ENCODE measurements around the gene CDC7.

CDC7 gene

GRCh38 chr1:91549041-91549735 lies 48.5 kb downstream of the CDC7 start:
- DNase-seq (ENCODE audit: low read depth): no peak

DNA sequence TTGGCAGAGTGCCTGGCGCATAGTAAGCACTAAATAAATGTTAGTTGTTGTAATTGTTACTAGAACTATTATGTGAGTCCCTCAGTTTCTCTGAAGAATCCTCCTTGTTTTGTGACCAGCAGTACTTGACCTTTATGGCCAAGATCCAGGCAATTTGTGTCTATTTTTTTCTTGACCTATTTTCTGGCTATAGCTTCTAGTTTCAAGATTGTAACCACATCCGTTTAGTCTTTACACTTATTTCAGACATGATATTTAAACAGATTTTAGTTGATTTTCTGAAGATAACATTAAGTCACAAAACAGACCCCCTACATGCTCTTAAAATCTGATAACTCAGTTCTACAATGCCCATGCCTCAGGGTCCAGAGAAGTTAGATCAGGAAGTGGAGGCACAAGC lies 50.3 kb downstream of the CDC7 start:
- DNase-seq (ENCODE audit: low read depth): no peak

DNA sequence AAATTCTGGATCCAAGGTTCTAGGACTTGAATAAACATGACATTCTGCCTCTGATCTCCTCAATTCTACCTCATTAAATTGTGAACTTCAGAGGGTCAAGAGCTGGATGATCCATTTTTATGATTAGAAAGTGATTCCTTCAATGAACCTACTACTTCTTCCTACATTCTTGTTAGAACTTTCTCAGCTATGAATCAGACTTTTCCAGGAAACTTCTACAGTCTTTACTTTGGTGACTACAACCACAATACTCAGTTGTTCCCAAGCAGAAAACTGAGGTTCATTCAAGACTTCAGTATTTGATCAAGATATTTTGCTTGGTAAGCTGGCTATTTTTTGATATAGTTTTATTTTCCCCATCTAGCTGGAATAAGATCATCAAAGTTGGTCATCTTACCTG lies 51.4 kb downstream of the CDC7 start:
- no peak for DNase-seq (ENCODE audit: low read depth)

DNA sequence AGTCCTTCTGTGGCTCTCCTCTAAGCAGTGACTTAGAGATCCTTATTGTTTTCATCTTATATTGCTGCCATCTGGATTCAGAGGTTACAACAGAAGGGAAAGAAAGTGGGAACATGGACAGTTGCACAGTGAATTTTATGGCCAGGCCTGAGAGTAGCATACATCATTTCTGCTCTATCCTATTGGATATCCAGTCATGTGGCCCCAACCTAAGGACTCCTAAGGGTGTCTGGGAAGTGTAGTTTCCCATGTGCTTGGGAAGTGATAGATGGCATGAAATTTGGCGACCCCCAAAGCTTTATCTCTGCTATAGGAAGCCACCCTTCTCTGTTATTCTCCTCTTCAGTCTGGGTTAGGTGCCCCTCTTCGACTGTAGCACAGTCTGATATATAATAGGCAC lies 51.9 kb downstream of the CDC7 start:
- no peak for DNase-seq (ENCODE audit: low read depth)

DNA sequence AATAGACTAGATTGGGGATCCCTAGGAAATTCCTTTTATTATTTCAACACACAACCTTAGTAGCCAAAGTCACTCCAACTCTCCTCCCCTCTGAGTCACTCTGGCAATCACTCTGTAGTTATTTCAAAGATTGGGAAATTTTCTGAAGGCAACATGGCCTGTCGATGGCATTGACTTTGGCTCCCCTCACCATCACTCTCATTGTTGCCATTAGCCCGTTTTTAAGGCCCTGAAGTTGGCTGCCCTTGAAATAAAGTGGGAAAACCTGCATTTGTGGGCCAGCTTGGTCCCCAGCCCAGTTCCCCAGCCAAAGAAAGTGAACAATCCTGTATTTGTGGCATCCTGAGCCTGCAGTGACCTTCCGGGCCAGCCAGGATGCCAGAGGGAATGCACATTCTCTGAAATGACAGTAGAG lies 52.5 kb downstream of the CDC7 start:
- no peak for DNase-seq (ENCODE audit: low read depth)

- no peak for DNase-seq (ENCODE audit: low read depth)
Measured at GRCh38 chr1:91555074-91555730, 54.6 kb downstream of the CDC7 start.

GRCh38 chr1:91555821-91556531 lies 55.3 kb downstream of the CDC7 start:
- DNase-seq (ENCODE audit: low read depth): no peak

DNA sequence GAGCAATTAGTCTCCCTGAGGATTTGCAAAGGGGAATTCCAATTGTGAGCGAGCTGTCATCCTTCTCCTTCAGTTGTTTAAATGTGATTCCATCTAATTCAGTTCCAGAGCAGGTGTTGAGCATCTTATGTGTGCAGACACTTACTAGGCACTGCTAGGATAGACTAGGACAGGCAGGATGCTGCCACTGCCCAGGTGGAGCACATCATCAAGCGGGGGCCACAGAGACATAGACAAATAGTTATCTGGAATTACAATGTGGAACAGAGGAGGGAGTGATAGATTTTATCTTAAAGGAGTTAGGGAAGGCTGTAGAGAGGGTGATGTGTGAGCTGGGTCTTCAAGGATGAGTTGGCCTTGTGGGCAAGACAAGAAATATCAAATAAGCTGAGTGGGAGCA lies 55.9 kb downstream of the CDC7 start:
- DNase-seq (ENCODE audit: low read depth): no peak

GRCh38 chr1:91557039-91557690 lies 56.5 kb downstream of the CDC7 start:
- no peak for DNase-seq (ENCODE audit: low read depth)

DNA sequence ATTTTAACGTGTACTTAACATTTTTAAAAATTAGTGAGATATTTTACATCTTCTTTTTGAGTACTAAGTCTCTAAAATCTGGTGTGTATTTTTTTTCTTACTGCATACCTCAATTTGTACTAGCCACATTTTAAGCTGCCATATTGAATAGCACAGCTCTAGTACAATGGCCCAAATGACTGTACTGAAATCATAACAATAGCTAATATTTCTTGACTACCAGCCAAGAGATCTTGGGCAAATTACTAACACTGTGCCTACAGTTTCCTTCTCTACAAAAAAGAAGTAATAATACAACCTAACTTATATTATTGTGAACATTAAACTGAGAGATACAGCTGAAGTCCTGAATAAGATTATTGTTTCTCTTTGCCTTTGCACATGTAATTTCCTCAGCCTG lies 57.2 kb downstream of the CDC7 start:
- DNase-seq (ENCODE audit: low read depth): no peak

DNA sequence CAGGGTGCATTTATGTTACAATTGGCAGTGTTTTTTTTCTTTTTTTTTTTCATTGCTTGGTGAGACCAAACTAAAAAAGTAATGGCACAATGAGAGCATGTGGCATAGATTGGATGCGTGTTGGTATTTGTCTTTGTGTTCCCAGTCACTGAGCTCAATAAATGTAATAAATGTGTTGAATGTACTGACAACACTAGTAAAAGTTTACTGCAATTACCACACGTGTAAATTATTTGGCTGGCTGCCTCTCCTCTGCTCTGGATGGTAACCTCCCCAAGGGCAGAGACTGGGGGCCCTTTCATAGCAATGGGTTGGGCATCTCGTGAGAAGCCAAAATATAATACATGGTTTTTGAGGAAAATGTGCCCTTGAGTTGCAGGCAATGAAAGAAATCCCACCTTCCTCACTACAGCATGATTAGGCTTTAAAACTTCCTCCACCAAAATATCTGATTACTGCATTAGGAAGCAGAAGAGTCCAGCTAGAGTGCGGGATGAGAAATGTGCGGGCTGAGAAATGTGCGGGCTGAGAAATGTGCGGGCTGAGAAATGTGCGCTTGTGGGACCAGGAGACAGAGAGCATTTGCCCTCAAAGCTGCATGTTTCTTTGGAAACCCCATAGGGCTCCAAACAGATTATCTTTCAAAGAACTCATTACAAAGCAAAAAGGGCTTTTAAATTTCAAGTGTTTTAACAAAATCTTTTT lies 58.5 kb downstream of the CDC7 start:
- DNase-seq (ENCODE audit: low read depth): no peak

DNA sequence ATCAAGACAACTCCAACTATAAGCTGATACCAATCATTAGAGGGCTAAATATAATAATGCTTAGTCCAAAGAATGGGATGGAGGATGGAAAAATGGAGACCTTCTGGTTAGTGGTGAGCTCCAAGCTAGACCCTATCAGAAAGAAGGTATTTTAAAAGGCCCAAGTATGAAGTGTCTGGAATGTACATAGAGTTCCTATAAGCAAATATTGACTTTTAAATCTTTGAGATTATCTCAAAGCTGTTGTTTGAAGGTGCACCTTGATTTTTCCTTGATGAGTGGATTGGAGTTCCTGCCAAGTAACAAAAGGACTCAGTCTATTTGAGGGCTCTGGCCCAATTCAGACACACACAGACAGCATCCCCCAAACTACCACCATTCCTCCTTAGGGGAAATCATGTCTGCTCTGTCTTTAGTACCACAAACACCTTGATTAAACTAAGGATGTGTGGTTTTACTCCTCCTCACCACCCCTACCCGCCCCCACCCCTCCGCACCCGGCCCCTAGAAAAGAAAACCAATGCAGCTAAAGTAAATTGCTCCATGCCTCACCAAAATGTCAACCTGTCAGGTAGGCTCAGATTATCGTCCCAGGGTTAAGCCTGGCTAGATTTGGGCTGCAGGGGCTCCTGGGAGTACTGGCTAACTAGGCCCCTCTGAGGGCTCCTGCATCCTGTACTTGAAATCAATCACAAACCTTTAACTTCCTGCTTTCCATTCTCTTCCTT lies 59.4 kb downstream of the CDC7 start:
- no peak for DNase-seq (ENCODE audit: low read depth)

DNA sequence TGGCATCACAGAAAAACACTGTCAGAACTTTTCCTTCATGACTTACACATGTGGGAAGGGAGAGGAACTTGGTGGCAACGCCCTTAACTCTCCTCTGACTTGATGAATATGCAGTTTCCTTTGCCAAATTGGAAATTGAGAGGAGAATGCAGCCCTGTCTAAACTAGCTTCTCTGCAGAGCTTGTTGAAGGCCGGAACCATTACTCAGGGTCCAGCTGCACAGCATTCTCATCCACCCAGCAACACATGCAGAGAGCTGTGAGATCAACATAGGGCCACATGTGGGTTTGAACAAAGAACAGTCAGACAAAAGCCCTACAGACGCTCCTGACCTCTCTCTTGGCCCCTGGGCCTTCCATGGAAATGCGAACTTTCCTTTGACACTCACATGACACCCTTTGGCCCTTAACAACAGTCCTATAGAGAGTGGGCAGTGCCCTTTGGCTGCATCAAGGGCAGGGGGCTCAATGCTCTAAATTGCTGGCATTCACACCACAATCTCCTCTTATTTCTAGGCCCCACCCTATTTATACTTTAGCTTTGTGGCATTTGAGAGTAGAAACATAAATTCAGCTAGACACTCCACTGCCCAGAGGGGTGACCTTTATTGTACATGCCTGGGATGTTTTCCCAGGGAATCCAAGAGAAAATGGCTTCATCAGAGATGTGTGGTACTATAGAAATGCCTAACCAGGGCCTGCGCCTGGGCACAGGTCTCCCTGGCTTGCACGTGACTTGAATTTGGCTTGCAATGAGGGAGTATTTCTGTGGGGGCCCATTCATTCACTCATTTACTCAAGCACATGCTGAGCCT lies 64.4 kb downstream of the CDC7 start:
- DNase-seq (ENCODE audit: low read depth): no peak

GRCh38 chr1:91567583-91567982 lies 66.9 kb downstream of the CDC7 start:
- DNase-seq (ENCODE audit: low read depth): no peak

- no peak for DNase-seq (ENCODE audit: low read depth)
Measured at GRCh38 chr1:91568261-91568660, 67.6 kb downstream of the CDC7 start.

GRCh38 chr1:91569411-91570119 lies 68.9 kb downstream of the CDC7 start:
- DNase-seq (ENCODE audit: low read depth): no peak

GRCh38 chr1:91570120-91570448 lies 69.4 kb downstream of the CDC7 start:
- DNase-seq (ENCODE audit: low read depth): no peak

GRCh38 chr1:91572044-91572443 lies 71.4 kb downstream of the CDC7 start:
- DNase-seq (ENCODE audit: low read depth): no peak

All from CMK (cell line).